H1 (cell line): ENCODE results near the gene ACTL8. TPM values are rescaled to one million over a fixed set of nuclear protein-coding genes. Genes with fewer than 3 reads are reported as not detected.

ENCODE experiments used
- BRCA1 ChIP-seq: IDR thresholded peaks from 2 replicates; pipeline ENCODE4 v1.6.1; 2012; ENCODE audit warnings: low read depth, low read length, improper control_type of control experiment
- RXRA ChIP-seq: IDR thresholded peaks from 2 replicates; pipeline ENCODE4 v1.6.1; 2011; ENCODE audit warnings: low read depth, mild to moderate bottlenecking, low read length, moderate library complexity; ENCODE audit not compliant: insufficient read depth
- polyA plus RNA-seq, 7 experiments: library from polyadenylated mRNA; depleted of rRNA in 3 of 7; stranded (reverse) in 5 of 7; unstranded in 2 of 7; fragments of >200 nt in 5 of 7; fragments of 200-250 nt in 2 of 7; gene quantifications; 1 replicate in 5 of 7; 2 replicates in 1 of 7; 4 replicates in 1 of 7; pipeline versions ENCODE4 v1.2.1 to v1.2.3, GENCODE V29; 2011 to 2013; ENCODE audit warnings: missing spikeins in 2 of 7, mixed read lengths in 2 of 7
- total RNA-seq: library from RNA; stranded (reverse); fragmentation: NEBNext Ultra II Directional; extraction: Animal tissue kit (Norgen Biotek cat#: 25700); gene quantifications from 2 replicates; pipeline ENCODE4 v1.2.1, GENCODE V29; 2021

ACTL8 gene
- total and polyA plus RNA-seq, 2 of the 8 experiments (the other 6 are each of a cell fraction or from before 2014, with no cell fraction given): 0.33 to 0.47 TPM

GRCh38 chr1:17775796-17776195, 20.7 kb downstream of the ACTL8 start (continued):
- TF ChIP-seq RXRA: no peak
- TF ChIP-seq BRCA1: no peak
